GM12878 (cell line): ENCODE measurements around the gene CCDC85A. TPM values are rescaled to one million over a fixed set of nuclear protein-coding genes. Genes with fewer than 3 reads are reported as not detected.

Experiments
- ATAC-seq: fragments of 200-7000 bp; cut with Tn5 transposase; 3 replicates; pipeline ENCODE4 v1.9.1; 2020; ENCODE audit warnings: mild to moderate bottlenecking, moderate library complexity
- BruUV-seq: library from RNA; stranded (reverse); fragments of 400-500 nt; replicated peaks from 2 replicates; lab custom pipeline; 2021; lab: Mats Ljungman, UMichigan
- CTCF ChIA-PET: fragments of 300-600 bp; sonication (Branson Sonifier 250); formaldehyde crosslinking; extraction: SDS; loops from one replicate; lab custom pipeline; 2021; ENCODE audit warnings: inconsistent platforms; lab: Yijun Ruan, JAX
- POLR2A ChIA-PET: fragments of 350-600 bp; formaldehyde crosslinking; extraction: SDS; loops from one replicate; lab custom pipeline; 2021; ENCODE audit warnings: inconsistent platforms; lab: Charles Lee
- RAD21 ChIA-PET: fragments of 300-600 bp; sonication (Branson Sonifier 250); formaldehyde crosslinking; loops from one replicate; lab custom pipeline; 2023; ENCODE audit warnings: antibody characterized with exemption; ENCODE audit not compliant: unreplicated experiment; lab: Charles Lee
- SMC1A ChIA-PET: fragments of 300-600 bp; sonication (Branson Sonifier 250); formaldehyde crosslinking; loops from one replicate; lab custom pipeline; 2023; ENCODE audit not compliant: unreplicated experiment, uncharacterized antibody; lab: Charles Lee
- DNase-seq: peaks from one replicate; pipeline ENCODE4 v3.0.0-alpha.2; 2011; ENCODE audit warnings: low read depth, low spot score
- FAIRE-seq: peaks from 3 replicates; lab custom pipeline; 2011; peaks lifted over from hg19 to GRCh38; lab: Jason Lieb, UNC
- H2AFZ ChIP-seq: 2 replicates; pipeline ENCODE4 v1.6.0; 2011; ENCODE audit warnings: low read depth, low read length, control low read depth; ENCODE audit not compliant: control insufficient read depth
- H3K27ac ChIP-seq: 2 replicates; pipeline ENCODE4 v1.5.1; 2011; ENCODE audit warnings: control low read depth; ENCODE audit not compliant: control insufficient read depth, insufficient read depth
- H3K27me3 ChIP-seq, 2 experiments: replicated peaks in 1 of 2; 2 replicates each; pipeline versions ENCODE4 v1.6.0 to v1.6.1; 2011; ENCODE audit warnings: low read length in 1 of 2; ENCODE audit not compliant: control insufficient read depth in 2 of 2, insufficient read depth in 2 of 2
- H3K36me3 ChIP-seq, 2 experiments: 2 replicates each; pipeline ENCODE4 v1.5.1; 2011; ENCODE audit warnings: low read length in 1 of 2; ENCODE audit not compliant: control insufficient read depth in 2 of 2, insufficient read depth in 2 of 2
- H3K4me1 ChIP-seq: 2 replicates; pipeline ENCODE4 v1.6.1; 2011; ENCODE audit warnings: mild to moderate bottlenecking, low read length, moderate library complexity, mixed read lengths; ENCODE audit not compliant: control insufficient read depth, insufficient read depth
- H3K4me2 ChIP-seq: 2 replicates; pipeline ENCODE4 v1.6.0; 2011; ENCODE audit warnings: control low read depth; ENCODE audit not compliant: control insufficient read depth, insufficient read depth
- H3K4me3 ChIP-seq: fragments of 200-600 bp; sonication (generic); 2 replicates; pipeline ENCODE4 v1.5.1; 2016
- H3K79me2 ChIP-seq: 2 replicates; pipeline ENCODE4 v1.6.0; 2011; ENCODE audit warnings: low read length; ENCODE audit not compliant: control insufficient read depth, insufficient read depth
- H3K9ac ChIP-seq: 2 replicates; pipeline ENCODE4 v1.8.0; 2011; ENCODE audit warnings: low read length, control low read depth, mixed read lengths; ENCODE audit not compliant: control insufficient read depth, insufficient read depth
- H3K9me3 ChIP-seq: replicated peaks from 3 replicates; pipeline ENCODE4 v1.5.1; 2011; ENCODE audit warnings: mild to moderate bottlenecking, low read length; ENCODE audit not compliant: control insufficient read depth, insufficient read depth
- H4K20me1 ChIP-seq: 2 replicates; pipeline ENCODE4 v1.6.0; 2011; ENCODE audit not compliant: control insufficient read depth, insufficient read depth
- TCF12 ChIP-seq: IDR thresholded peaks from 2 replicates; pipeline ENCODE4 v1.6.1; 2011; ENCODE audit warnings: low read depth, mild to moderate bottlenecking, low read length
- ZNF274 ChIP-seq: IDR thresholded peaks from one replicate; pipeline ENCODE4 v1.8.0; 2011; ENCODE audit not compliant: insufficient read length, insufficient read depth
- WGBS: methylation state at CpG from one replicate; pipeline ENCODE4 v1.1.6; 2016; ENCODE audit warnings: low lambda C conversion rate; ENCODE audit not compliant: insufficient replicate concordance, insufficient coverage; ENCODE audit errors: missing lambda C conversion rate; 5-methylcytosine and 5-hydroxymethylcytosine counted together
- in situ Hi-C: fragments of 300-500 bp; cut with MboI; formaldehyde crosslinking; loops from 9 replicates; pipeline ENCODE4 v1.14.3; 2018; ENCODE audit warnings: mixed read lengths
- intact Hi-C: fragments of 100-400 bp; cut with micrococcal nuclease; formaldehyde crosslinking; loops from one replicate; pipeline ENCODE4 v1.14.2; 2022; ENCODE audit not compliant: unreplicated experiment
- polyA plus RNA-seq, 11 experiments: library from polyadenylated mRNA; depleted of rRNA in 4 of 11; unstranded in 6 of 11; stranded (reverse) in 5 of 11; fragments of >200 nt; fragmentation: Nextera tagmentation in 4 of 11; fragmentation: Illumina TruSeq in 1 of 11; extraction: Ambion mirVana in 4 of 11; extraction: Trizol in 1 of 11; gene quantifications; 1 replicate in 1 of 11; 2 replicates in 10 of 11; pipeline versions ENCODE4 v1.2.1 to v1.2.3, GENCODE V29; 2011 to 2016; ENCODE audit warnings: inconsistent platforms in 2 of 11, missing spikeins in 2 of 11, low read depth in 1 of 11
- total RNA-seq, 4 experiments: library from RNA; depleted of rRNA in 3 of 4; stranded (reverse); fragments of >200 nt in 3 of 4; fragmentation: Illumina TruSeq in 1 of 4; extraction: Trizol in 1 of 4; gene quantifications; 2 replicates each; pipeline versions ENCODE4 v1.2.1 to v1.2.3, GENCODE V29; 2013 to 2021
- TF ChIP-seq, protein P1 (sequence below): fragments of 150-350 bp; IDR thresholded peaks from 2 replicates; pipeline ENCODE4 v1.6.1; 2016; ENCODE audit warnings: low read depth, low read length

CCDC85A gene
- total and polyA plus RNA-seq, 10 of the 15 experiments (the other 5 are each of a cell fraction or from before 2014, with no cell fraction given): 0.02 to 0.57 (median 0.04) TPM; not detected in 7

DNA sequence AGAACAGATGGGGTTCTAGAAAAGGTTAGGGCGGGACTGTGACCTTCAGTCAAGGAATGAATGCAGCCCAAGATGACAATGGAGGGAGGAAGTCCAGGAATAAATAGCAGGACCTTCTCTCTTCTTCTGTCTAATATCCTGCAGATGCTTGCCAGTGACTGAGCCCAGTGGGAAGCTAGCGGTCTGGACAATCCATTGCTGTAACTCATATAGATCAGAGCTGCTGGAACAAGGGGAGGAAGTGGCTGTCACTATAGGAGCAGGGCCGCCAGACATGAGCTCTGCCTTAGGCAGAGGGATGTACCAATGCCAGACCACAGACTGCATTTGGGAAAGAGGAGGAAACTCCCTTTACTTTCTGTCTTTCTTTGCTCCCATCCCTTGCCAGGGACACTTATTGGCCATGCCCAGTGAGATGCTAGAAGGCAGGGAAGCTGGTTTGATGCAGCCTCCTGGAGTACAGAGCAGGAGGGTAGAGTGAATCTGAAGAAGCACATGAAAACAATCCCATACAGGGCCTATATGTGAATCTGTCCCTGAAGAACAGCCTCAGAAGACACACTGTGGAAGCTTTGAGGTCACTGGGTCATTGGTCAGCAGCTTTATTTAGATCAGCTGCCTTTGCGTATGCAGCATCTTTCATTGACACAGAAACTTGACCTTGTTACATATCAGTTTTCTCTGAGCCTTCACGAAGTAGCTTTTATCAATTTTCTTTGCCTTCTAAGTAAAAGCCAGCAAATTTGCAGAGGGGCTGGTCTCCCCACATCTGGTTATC, 65.4 kb downstream of the CCDC85A start:
- H3K27me3 ChIP-seq: no peaks in the 10 kb centered on the region; a peak in 1 of 4 replicates
- intact Hi-C loops (no loop called here), in situ Hi-C loops (no loop called here)
- no peak overlapping the region for H3K9ac ChIP-seq
- no peak overlapping the region for H3K27ac ChIP-seq
- RAD21 ChIA-PET: no interaction called here
- no peak overlapping the region for H2AFZ ChIP-seq
- no peak for DNase-seq
- no TSS peak for BruUV-seq
- H3K4me1 ChIP-seq: no peaks in the 10 kb centered on the region
- TF ChIP-seq, protein P1, sequence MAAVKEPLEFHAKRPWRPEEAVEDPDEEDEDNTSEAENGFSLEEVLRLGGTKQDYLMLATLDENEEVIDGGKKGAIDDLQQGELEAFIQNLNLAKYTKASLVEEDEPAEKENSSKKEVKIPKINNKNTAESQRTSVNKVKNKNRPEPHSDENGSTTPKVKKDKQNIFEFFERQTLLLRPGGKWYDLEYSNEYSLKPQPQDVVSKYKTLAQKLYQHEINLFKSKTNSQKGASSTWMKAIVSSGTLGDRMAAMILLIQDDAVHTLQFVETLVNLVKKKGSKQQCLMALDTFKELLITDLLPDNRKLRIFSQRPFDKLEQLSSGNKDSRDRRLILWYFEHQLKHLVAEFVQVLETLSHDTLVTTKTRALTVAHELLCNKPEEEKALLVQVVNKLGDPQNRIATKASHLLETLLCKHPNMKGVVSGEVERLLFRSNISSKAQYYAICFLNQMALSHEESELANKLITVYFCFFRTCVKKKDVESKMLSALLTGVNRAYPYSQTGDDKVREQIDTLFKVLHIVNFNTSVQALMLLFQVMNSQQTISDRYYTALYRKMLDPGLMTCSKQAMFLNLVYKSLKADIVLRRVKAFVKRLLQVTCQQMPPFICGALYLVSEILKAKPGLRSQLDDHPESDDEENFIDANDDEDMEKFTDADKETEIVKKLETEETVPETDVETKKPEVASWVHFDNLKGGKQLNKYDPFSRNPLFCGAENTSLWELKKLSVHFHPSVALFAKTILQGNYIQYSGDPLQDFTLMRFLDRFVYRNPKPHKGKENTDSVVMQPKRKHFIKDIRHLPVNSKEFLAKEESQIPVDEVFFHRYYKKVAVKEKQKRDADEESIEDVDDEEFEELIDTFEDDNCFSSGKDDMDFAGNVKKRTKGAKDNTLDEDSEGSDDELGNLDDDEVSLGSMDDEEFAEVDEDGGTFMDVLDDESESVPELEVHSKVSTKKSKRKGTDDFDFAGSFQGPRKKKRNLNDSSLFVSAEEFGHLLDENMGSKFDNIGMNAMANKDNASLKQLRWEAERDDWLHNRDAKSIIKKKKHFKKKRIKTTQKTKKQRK: no peak
- TF ChIP-seq TCF12 (no peak), ZNF274 (no peak)
- FAIRE-seq: no peak
- H4K20me1 ChIP-seq: no peaks in the 10 kb centered on the region
- no peak overlapping the region for H3K4me2 ChIP-seq
- ATAC-seq: no peak
- H3K79me2 ChIP-seq: no peaks in the 10 kb centered on the region
- no peak overlapping the region for H3K4me3 ChIP-seq
- POLR2A ChIA-PET: no interaction called here
- H3K9me3 ChIP-seq: no peaks in the 10 kb centered on the region
- H3K36me3 ChIP-seq: no peaks in the 10 kb centered on the region
- 27% methylated on average over 5 of the region's 5 CpGs for WGBS
- SMC1A ChIA-PET: no interaction called here
- CTCF ChIA-PET: no interaction called here
